Chondrocyte (in vitro differentiated cells): ENCODE measurements around the gene SIRT6. TPM values are rescaled to one million over a fixed set of nuclear protein-coding genes. Genes with fewer than 3 reads are reported as not detected.
"Not testable (repeated sequence)": the region's sequence is repeated elsewhere in the genome, so short reads cannot be mapped to it uniquely, and the experiment has no call there.

ENCODE experiments used
- DNase-seq: peaks from one replicate; pipeline ENCODE4 v3.0.0; 2021; ENCODE audit warnings: mixed read lengths, low spot score
- H3K27ac Mint-ChIP-seq: one replicate; pipeline ENCODE4 v1.8.0; 2021; ENCODE audit warnings: mild to moderate bottlenecking, moderate library complexity, mixed read lengths; ENCODE audit not compliant: unreplicated experiment
- H3K27me3 Mint-ChIP-seq: 2 replicates; pipeline ENCODE4 v1.8.0; 2021; ENCODE audit warnings: low read depth, mixed read lengths
- H3K36me3 Mint-ChIP-seq: 2 replicates; pipeline ENCODE4 v1.8.0; 2021; ENCODE audit warnings: low read depth, mixed read lengths
- H3K4me1 Mint-ChIP-seq: 2 replicates; pipeline ENCODE4 v1.8.0; 2021; ENCODE audit warnings: low read depth, mild to moderate bottlenecking, mixed read lengths
- H3K4me3 Mint-ChIP-seq: one replicate; pipeline ENCODE4 v1.8.0; 2021; ENCODE audit warnings: mild to moderate bottlenecking, moderate library complexity, mixed read lengths; ENCODE audit not compliant: unreplicated experiment
- H3K9me3 Mint-ChIP-seq: 2 replicates; pipeline ENCODE4 v1.8.0; 2021; ENCODE audit warnings: low read depth, mixed read lengths
- CTCF ChIP-seq: fragments of 200-600 bp; sonication (generic); IDR thresholded peaks from 2 replicates; pipeline ENCODE4 v1.5.0; 2021; ENCODE audit warnings: antibody characterized with exemption, mild to moderate bottlenecking, moderate library complexity
- total RNA-seq: library from RNA; stranded (reverse); gene quantifications from 3 replicates; pipeline ENCODE4 v1.2.1, GENCODE V29; 2021

The SIRT6 gene
- total RNA-seq, 1 donor from 2014 or later: 21.9 TPM

DNA sequence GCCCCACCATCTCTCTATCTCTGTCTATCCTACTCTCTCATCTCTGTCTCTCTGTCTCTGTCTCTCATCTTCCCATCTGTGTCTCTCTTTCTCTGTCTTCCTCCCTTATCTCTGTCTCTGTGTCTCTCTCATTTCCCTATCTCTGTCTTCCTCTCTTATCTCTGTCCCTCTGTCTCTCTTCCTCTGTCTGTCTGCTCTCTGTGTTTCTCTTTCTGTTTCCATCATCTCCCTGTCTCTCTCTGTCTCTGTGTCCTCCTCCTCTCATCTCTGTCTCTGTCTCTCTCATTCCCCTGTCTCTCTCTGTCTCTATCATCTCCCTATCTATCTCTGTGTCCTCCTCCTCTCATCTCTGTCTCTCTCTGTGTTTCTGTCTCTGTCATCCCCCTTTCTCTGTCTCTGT lies 45.4 kb upstream of the SIRT6 start:
- no peak for TF ChIP-seq CTCF
- no peak overlapping the region for H3K27ac Mint-ChIP-seq
- H3K4me3 Mint-ChIP-seq: no peak overlapping the region
- H3K9me3 Mint-ChIP-seq: no peaks in the 10 kb centered on the region
- no peaks in the 10 kb centered on the region for H3K4me1 Mint-ChIP-seq
- no peak for DNase-seq
- peaks cover 6% of the 10 kb centered on the region for H3K27me3 Mint-ChIP-seq
- no peaks in the 10 kb centered on the region for H3K36me3 Mint-ChIP-seq

GRCh38 chr19:4225885-4226284 lies 43.5 kb upstream of the SIRT6 start:
- Mint-ChIP-seq H3K4me1 (no peaks in the 10 kb centered on the region), H3K36me3 (no peaks in the 10 kb centered on the region), H3K27ac (no peak overlapping the region), H3K27me3 (peaks cover 6% of the 10 kb centered on the region), H3K4me3 (no peak overlapping the region), H3K9me3 (no peaks in the 10 kb centered on the region)
- TF ChIP-seq CTCF: no peak
- DNase-seq: no peak

GRCh38 chr19:4224470-4224869 lies 42.1 kb upstream of the SIRT6 start:
- no peak overlapping the region for H3K4me3 Mint-ChIP-seq
- H3K4me1 Mint-ChIP-seq: no peaks in the 10 kb centered on the region
- no peak for TF ChIP-seq CTCF
- H3K27me3 Mint-ChIP-seq: peaks cover 6% of the 10 kb centered on the region
- H3K27ac Mint-ChIP-seq: no peak overlapping the region
- DNase-seq: no peak
- no peaks in the 10 kb centered on the region for H3K36me3 Mint-ChIP-seq
- no peaks in the 10 kb centered on the region for H3K9me3 Mint-ChIP-seq

- Mint-ChIP-seq H3K27me3 (no peaks in the 10 kb centered on the region), H3K36me3 (no peaks in the 10 kb centered on the region), H3K9me3 (no peaks in the 10 kb centered on the region), H3K4me3 (no peak overlapping the region), H3K27ac (no peak overlapping the region), H3K4me1 (no peaks in the 10 kb centered on the region)
- DNase-seq: no peak
- no peak for TF ChIP-seq CTCF
Observed at GRCh38 chr19:4220188-4220587, 37.8 kb upstream of the SIRT6 start.

- not testable (repeated sequence) for H3K4me1 Mint-ChIP-seq, H3K9me3 Mint-ChIP-seq, H3K27ac Mint-ChIP-seq, H3K27me3 Mint-ChIP-seq, H3K36me3 Mint-ChIP-seq, DNase-seq, H3K4me3 Mint-ChIP-seq
Observed at GRCh38 chr19:4218523-4218922, 36.2 kb upstream of the SIRT6 start.

- Mint-ChIP-seq H3K27me3 (peaks cover 11% of the 10 kb centered on the region), H3K27ac (no peak overlapping the region), H3K9me3 (no peaks in the 10 kb centered on the region), H3K4me3 (no peak overlapping the region), H3K4me1 (no peaks in the 10 kb centered on the region), H3K36me3 (no peaks in the 10 kb centered on the region)
- TF ChIP-seq CTCF: no peak
- DNase-seq: no peak
Observed at GRCh38 chr19:4217429-4218264, 35.3 kb upstream of the SIRT6 start.
